ENCODE results near the gene KLC1.

GRCh38 chr14:103606963-103607668 lies 21.9 kb upstream of the KLC1 start:
- TF ChIP-seq, protein P1, sequence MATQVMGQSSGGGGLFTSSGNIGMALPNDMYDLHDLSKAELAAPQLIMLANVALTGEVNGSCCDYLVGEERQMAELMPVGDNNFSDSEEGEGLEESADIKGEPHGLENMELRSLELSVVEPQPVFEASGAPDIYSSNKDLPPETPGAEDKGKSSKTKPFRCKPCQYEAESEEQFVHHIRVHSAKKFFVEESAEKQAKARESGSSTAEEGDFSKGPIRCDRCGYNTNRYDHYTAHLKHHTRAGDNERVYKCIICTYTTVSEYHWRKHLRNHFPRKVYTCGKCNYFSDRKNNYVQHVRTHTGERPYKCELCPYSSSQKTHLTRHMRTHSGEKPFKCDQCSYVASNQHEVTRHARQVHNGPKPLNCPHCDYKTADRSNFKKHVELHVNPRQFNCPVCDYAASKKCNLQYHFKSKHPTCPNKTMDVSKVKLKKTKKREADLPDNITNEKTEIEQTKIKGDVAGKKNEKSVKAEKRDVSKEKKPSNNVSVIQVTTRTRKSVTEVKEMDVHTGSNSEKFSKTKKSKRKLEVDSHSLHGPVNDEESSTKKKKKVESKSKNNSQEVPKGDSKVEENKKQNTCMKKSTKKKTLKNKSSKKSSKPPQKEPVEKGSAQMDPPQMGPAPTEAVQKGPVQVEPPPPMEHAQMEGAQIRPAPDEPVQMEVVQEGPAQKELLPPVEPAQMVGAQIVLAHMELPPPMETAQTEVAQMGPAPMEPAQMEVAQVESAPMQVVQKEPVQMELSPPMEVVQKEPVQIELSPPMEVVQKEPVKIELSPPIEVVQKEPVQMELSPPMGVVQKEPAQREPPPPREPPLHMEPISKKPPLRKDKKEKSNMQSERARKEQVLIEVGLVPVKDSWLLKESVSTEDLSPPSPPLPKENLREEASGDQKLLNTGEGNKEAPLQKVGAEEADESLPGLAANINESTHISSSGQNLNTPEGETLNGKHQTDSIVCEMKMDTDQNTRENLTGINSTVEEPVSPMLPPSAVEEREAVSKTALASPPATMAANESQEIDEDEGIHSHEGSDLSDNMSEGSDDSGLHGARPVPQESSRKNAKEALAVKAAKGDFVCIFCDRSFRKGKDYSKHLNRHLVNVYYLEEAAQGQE (IDR thresholded peaks at IDR 0.05; ENCODE audit: insufficient read depth in 1 of 2, low read depth in 2 of 2, low read length in 2 of 2) = no peak
- TF ChIP-seq SIN3A (IDR thresholded peaks at IDR 0.05; ENCODE audit: borderline replicate concordance, insufficient read depth, low read length) = peak; percentile 98
- TF ChIP-seq TAF1 (IDR thresholded peaks at IDR 0.05; ENCODE audit: borderline replicate concordance, insufficient read depth, low read length) = no peak
- no peak for TF ChIP-seq POLR2AphosphoS5 (IDR thresholded peaks at IDR 0.05; ENCODE audit: low read depth, low read length)
